Left hindlimb (tissue), 1 donor: Measurements from ENCODE around the gene DOCK6.

Experiments used
- DNase-seq: peaks from one replicate; pipeline ENCODE4 v3.0.0-alpha.2; 2018

Gene DOCK6

GRCh38 chr19:11246941-11247340, 15.4 kb downstream of the DOCK6 start:
- DNase-seq = no peak

- DNase-seq = no peak
Observed at GRCh38 chr19:11244846-11245589, 17.3 kb downstream of the DOCK6 start.

GRCh38 chr19:11243798-11244169, 18.5 kb downstream of the DOCK6 start:
- DNase-seq = no peak

GRCh38 chr19:11242864-11243797, 19.2 kb downstream of the DOCK6 start:
- DNase-seq = peak; percentile 87

GRCh38 chr19:11242025-11242424, 20.3 kb downstream of the DOCK6 start:
- no peak for DNase-seq

GRCh38 chr19:11240008-11240444, 22.3 kb downstream of the DOCK6 start:
- no peak for DNase-seq

GRCh38 chr19:11239377-11240000, 22.8 kb downstream of the DOCK6 start, which contains the start of gene ANGPTL8:
ANGPTL8 (plus strand) TSS chr19:11239619; CDS start chr19:11239638, 19 bp downstream.
- DNase-seq = no peak

- no peak for DNase-seq
Observed at GRCh38 chr19:11238781-11239376, 23.4 kb downstream of the DOCK6 start.

GRCh38 chr19:11238041-11238440, 24.3 kb downstream of the DOCK6 start:
- DNase-seq = no peak

- DNase-seq = no peak
Observed at GRCh38 chr19:11237321-11237720, 25.0 kb downstream of the DOCK6 start.

GRCh38 chr19:11236324-11237301, 25.7 kb downstream of the DOCK6 start:
- DNase-seq = no peak

- no peak for DNase-seq
Observed at GRCh38 chr19:11234486-11235075, 27.7 kb downstream of the DOCK6 start.

- no peak for DNase-seq
Observed at GRCh38 chr19:11233073-11233472, 29.3 kb downstream of the DOCK6 start.

- no peak for DNase-seq
Observed at GRCh38 chr19:11232555-11232954, 29.8 kb downstream of the DOCK6 start.

- DNase-seq = no peak
Observed at GRCh38 chr19:11230621-11231386, 31.5 kb downstream of the DOCK6 start.

GRCh38 chr19:11227195-11227886, 35.0 kb downstream of the DOCK6 start:
- DNase-seq = no peak

GRCh38 chr19:11226716-11227166, 35.6 kb downstream of the DOCK6 start:
- no peak for DNase-seq

GRCh38 chr19:11225815-11226214, 36.5 kb downstream of the DOCK6 start:
- DNase-seq = no peak

GRCh38 chr19:11225172-11225571, 37.2 kb downstream of the DOCK6 start:
- DNase-seq = no peak

- DNase-seq = no peak
Observed at GRCh38 chr19:11224429-11224828, 37.9 kb downstream of the DOCK6 start.
